GM19025 (cell line): Measurements from ENCODE around the gene USP6.
"Not testable (repeated sequence)": the region's sequence is repeated elsewhere in the genome, so short reads cannot be mapped to it uniquely, and the experiment has no call there.

ENCODE experiments used
- ATAC-seq: cut with Tn5 transposase; IDR thresholded peaks from one replicate; pipeline ENCODE4 v1.9.1; 2021; ENCODE audit warnings: mild to moderate bottlenecking, low read depth, moderate library complexity; ENCODE audit not compliant: unreplicated experiment

Gene USP6

GRCh38 chr17:5134571-5134970 lies 18.7 kb downstream of the USP6 start:
- ATAC-seq, result not testable (repeated sequence)

GRCh38 chr17:5135131-5135712 lies 19.4 kb downstream of the USP6 start:
- ATAC-seq, result not testable (repeated sequence)

- no peak for ATAC-seq
Measured at GRCh38 chr17:5135726-5136579, 20.1 kb downstream of the USP6 start.

- ATAC-seq, result not testable (repeated sequence)
Measured at GRCh38 chr17:5136580-5137412, 21.0 kb downstream of the USP6 start.

- ATAC-seq, result not testable (repeated sequence)
Measured at GRCh38 chr17:5137511-5138197, 21.8 kb downstream of the USP6 start.

- not testable (repeated sequence) for ATAC-seq
Measured at GRCh38 chr17:5138198-5138544, 22.3 kb downstream of the USP6 start.

- ATAC-seq, result no peak
Measured at GRCh38 chr17:5138616-5139457, 23.0 kb downstream of the USP6 start.

- no peak for ATAC-seq
Measured at GRCh38 chr17:5139458-5139732, 23.6 kb downstream of the USP6 start.

GRCh38 chr17:5142877-5143276 lies 27.0 kb downstream of the USP6 start:
- not testable (repeated sequence) for ATAC-seq

- ATAC-seq, result not testable (repeated sequence)
Measured at GRCh38 chr17:5146122-5146521, 30.3 kb downstream of the USP6 start.

GRCh38 chr17:5160702-5161101 lies 44.9 kb downstream of the USP6 start:
- not testable (repeated sequence) for ATAC-seq

GRCh38 chr17:5161793-5162192 lies 46.0 kb downstream of the USP6 start:
- ATAC-seq, result not testable (repeated sequence)

- ATAC-seq, result no peak
Measured at GRCh38 chr17:5164436-5164835, 48.6 kb downstream of the USP6 start.

GRCh38 chr17:5165791-5166564 lies 50.1 kb downstream of the USP6 start:
- ATAC-seq, result not testable (repeated sequence)

GRCh38 chr17:5175027-5175426 lies 59.2 kb downstream of the USP6 start:
- ATAC-seq, result not testable (repeated sequence)

- ATAC-seq, result no peak
Measured at GRCh38 chr17:5179003-5179402, 63.2 kb downstream of the USP6 start.

GRCh38 chr17:5181509-5182305 lies 65.9 kb downstream of the USP6 start:
- no peak for ATAC-seq
